SW 1271 (cell line): ENCODE measurements around the gene SFTPA1.
"Not testable (repeated sequence)": the region's sequence is repeated elsewhere in the genome, so short reads cannot be mapped to it uniquely, and the experiment has no call there.

ENCODE experiments used
- DNase-seq, 2 experiments: peaks; one replicate each; lab custom pipeline; 2025; lab: John Stamatoyannopoulos, UW

The SFTPA1 gene

GRCh38 chr10:79611193-79611976 is 646 bp downstream of the SFTPA1 start:
- not testable (repeated sequence) for DNase-seq

- DNase-seq, result no peak
These were observed 4.8 kb downstream of the SFTPA1 start for GRCh38 chr10:79615577-79615976.

GRCh38 chr10:79616164-79616563 is 5.4 kb downstream of the SFTPA1 start:
- DNase-seq, result no peak

GRCh38 chr10:79623663-79624062 is 12.9 kb downstream of the SFTPA1 start:
- DNase-seq, result not testable (repeated sequence)

- DNase-seq, result no peak
These were observed 16.3 kb downstream of the SFTPA1 start for GRCh38 chr10:79627075-79627474.

GRCh38 chr10:79628083-79628482 is 17.3 kb downstream of the SFTPA1 start:
- DNase-seq, result no peak

GRCh38 chr10:79628988-79629954 is 18.5 kb downstream of the SFTPA1 start:
- DNase-seq, result no peak

GRCh38 chr10:79629955-79630327 is 19.2 kb downstream of the SFTPA1 start:
- DNase-seq, result no peak

- DNase-seq, result not testable (repeated sequence)
These were observed 26.0 kb downstream of the SFTPA1 start for GRCh38 chr10:79636654-79637199.

- DNase-seq, result no peak
These were observed 27.6 kb downstream of the SFTPA1 start for GRCh38 chr10:79638318-79638717.

- DNase-seq, result not testable (repeated sequence)
These were observed 42.0 kb downstream of the SFTPA1 start for GRCh38 chr10:79652695-79653094.

- not testable (repeated sequence) for DNase-seq
These were observed 52.5 kb downstream of the SFTPA1 start for GRCh38 chr10:79663287-79663686.

- not testable (repeated sequence) for DNase-seq
These were observed 53.9 kb downstream of the SFTPA1 start for GRCh38 chr10:79664686-79665085.
